CD4-positive, alpha-beta T cell treated with Interleukin-15 for 1 hour (primary cell): ENCODE measurements around the gene BMAL1.
"Not testable (repeated sequence)": the region's sequence is repeated elsewhere in the genome, so short reads cannot be mapped to it uniquely, and the experiment has no call there.

Experiments used
- DNase-seq: peaks from one replicate; pipeline ENCODE4 v3.0.0-alpha.2; 2020

BMAL1 gene

GRCh38 chr11:13277768-13278608, at the start of gene BMAL1:
Gene BMAL1, plus strand, starts transcription at chr11:13277790. Its CDS starts 76,519 bp downstream, at chr11:13354309.
- peak; percentile 50 for DNase-seq

- no peak for DNase-seq
Measured at GRCh38 chr11:13228572-13228971, 49.0 kb upstream of the BMAL1 start.

DNA sequence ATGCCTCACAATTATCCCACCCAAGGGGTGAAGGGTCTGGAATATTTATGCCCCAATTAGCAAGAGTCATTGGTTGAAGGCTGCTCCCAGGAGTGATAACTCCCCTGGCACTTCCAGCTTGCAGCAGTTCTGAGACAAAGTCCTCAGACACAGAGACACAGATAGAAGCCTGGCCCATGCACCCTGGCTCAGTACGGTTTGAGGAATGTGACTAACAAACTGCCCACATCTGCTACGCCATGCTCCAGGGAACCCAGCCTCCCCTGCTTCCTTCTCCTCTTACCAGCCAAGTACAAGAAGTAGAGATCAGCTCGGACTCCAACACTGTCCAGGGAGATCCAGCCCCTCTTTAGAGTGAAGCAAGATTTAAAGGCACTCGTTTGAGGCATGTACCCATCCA, 48.5 kb upstream of the BMAL1 start:
- no peak for DNase-seq

GRCh38 chr11:13229711-13230318, 47.8 kb upstream of the BMAL1 start:
- no peak for DNase-seq

DNA sequence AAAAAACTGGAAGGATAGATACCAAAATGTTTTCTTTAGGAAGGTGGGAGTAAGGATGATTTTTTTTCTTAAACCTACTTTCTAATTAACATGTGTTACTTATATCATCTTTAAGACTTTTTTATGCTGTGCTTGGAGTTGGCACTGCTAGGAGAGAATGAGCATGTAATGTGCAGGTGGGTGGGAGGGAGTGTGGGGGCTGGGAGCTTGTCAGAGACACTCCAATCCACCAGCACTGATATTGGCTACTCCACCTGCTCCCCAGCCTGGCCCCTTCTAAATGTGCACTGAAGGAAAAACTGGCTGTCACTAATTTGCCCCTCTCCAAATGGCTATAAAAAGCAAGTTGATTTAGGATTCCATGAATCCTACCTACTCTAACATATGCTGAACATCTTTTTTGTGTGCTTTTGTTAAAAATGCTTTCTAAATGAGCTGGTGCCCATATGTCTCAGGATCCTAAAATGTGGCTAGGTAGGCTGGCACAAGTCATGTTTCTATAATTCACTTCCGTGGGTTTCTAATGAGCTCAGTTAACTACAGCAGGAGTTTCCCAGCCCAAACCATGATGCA, 44.3 kb upstream of the BMAL1 start:
- no peak for DNase-seq

DNA sequence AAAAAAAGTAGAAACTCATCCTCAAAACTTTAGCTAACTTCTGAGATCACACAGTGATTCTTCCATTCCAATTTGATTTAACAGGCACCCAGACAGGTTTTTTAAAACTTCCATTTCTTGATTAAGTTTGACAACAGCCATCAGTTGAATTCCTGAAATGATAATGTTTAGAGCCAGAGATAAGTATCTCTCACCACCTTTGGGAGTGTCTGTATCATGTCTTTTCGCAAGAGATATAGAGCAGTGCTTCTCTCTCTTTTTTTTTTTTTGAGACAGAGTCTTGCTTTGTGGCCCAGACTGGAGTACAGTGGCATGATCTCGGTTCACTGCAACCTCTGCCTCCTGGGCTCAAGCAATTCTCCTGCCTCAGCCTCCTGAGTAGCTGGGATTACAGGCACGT, 41.7 kb upstream of the BMAL1 start:
- no peak for DNase-seq

DNA sequence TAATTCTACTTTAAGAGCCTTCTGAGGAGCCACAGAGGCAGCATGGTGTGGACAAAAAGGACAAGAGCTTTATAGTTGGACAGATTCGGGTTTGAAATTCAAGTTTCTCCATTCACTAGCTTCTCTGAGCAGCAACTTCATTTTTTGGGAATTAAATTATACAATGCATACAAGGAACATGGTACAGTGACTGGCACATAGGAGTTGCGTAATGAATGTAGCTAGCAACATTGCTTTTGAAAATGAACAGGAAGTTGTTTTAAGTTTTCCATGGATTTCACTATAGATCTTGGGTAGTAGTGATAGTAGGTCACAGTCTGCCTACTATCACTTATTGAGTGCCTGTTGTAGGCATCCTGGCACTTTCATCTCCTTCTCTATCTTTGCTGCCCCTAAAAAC, 41.0 kb upstream of the BMAL1 start:
- DNase-seq = no peak

GRCh38 chr11:13237761-13238160, 39.8 kb upstream of the BMAL1 start:
- DNase-seq = no peak

DNA sequence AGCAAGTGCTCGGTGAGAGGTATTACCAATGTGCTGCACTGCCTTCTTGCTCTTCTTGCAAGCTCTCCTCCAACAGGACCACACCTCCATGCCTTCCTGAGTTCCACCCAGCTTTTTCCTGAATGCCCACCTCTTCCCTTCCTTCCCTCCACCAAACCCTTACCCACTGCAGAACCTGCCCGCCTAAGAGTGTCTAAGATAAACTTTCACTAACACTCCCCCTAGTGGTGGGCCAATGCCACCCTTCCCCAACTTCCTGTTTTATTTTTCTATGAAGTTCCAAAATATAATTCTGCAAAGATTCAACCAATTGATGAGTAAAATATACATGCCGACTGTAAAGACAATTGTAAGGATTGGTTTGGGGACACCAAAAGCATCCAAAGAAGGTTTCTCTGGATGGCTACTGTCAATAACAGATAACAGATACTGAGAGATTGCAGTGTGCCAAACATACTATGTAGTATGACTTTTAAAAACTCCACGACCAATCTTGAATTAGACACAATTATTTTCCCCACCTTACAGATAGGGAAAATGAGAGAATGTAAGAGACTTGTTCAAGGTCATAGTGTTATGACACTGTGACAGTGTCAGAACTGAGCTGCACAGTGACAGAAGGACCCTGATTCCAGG, 38.6 kb upstream of the BMAL1 start:
- peak; percentile 30 for DNase-seq

DNA sequence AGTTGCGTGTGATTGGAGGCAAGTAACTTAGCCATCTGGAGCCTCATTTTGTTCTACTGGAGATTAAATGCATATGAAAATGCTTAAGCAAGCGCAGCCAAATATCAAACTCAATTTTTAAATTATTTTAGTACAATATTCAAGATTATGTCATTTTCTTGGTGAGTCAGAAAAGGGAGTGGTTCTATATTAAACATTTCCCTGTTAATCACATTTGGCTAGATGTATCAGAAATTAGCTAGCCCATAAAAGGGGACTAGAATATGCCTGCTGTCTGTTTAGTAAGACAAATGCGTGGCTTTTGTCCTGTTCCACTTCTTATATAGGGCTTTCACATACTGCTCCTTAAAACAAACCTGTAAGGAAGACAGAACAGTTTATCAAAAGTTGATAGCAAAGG, 35.0 kb upstream of the BMAL1 start:
- no peak for DNase-seq

DNA sequence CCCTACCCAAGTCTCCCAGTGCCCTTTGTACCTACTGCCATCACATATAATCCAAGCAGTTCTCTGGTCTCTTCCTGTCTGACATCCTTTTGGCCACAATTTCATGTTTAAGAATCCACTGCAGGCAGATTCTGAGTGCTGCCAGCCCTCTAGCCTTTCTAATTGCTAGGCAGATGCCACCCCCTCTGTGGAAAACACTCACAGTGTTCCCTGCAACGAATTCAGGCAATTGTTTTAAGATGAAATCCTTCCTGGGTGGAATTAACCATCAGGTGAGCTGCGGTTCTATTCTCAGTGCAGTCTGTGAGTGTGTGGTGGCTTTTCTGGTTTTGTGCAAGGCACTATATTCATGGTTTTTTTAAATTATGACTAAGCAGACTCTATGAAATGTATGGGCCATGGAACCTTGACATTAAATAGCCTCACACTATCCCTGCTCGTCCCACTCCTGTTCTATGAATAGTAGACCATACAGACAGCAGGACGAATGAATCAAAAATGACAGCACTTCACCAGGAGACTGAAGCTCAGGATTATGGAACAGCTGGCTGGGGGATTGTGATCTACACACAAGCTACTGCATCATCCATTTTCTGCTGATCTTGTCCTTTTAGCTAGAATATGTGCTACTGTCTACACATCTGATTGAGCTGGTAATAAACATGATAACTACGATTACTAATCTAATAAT, 29.8 kb upstream of the BMAL1 start:
- no peak for DNase-seq

DNA sequence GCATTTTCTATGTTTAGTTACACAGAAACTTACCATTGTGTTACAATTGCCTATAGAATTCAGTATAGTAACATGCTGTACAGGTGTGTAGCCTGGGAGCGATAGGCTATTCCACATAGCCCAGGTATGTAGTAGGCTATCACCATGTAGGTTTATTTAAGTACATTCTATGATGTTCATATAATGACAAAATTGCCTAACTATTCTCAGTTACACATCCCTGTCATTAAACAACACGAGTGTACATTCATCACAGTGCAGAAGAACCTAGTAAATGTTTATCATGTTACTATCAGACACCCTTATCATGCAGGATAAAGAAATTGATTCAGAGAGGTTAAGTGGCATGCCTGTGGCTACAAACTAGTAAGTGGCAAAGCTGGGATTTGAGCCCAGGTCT, 28.4 kb upstream of the BMAL1 start:
- no peak for DNase-seq

DNA sequence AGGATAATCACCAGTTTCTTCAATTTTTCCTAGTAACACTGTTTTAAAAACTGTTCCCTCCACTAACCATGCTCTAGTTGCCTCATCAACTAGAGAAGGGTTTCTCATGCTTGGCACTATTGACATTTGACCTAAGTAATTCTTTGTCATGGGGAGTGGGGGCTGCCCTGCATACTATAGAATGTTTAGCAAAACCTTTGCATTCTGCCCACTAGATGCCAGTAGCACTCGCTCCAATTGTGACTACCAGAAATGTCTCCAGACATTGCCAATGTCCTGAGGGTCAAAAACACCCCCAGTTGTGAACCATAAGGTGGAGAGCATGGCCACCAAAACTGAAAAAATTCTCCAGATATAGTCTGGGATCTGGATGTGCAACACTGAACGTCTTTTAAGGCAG, 27.6 kb upstream of the BMAL1 start:
- no peak for DNase-seq

DNA sequence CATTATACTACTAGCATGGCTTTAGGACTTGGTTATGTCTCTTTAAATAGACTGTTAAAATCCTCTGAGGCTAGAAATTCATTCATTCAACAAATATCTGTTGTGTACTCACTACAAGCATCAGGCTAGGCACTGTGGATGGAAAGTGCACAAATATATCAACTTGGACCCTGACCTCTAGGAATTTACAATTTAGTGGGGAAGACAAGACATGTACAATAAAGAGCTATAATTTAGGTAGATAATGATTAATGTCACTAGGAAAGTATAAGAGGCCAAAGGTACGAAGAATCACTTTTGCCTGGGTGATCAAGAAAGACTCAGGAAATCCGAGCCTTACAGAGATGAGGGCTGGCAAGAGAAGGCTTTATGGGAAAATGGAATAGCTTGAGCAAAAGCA, 25.6 kb upstream of the BMAL1 start:
- DNase-seq = no peak

DNA sequence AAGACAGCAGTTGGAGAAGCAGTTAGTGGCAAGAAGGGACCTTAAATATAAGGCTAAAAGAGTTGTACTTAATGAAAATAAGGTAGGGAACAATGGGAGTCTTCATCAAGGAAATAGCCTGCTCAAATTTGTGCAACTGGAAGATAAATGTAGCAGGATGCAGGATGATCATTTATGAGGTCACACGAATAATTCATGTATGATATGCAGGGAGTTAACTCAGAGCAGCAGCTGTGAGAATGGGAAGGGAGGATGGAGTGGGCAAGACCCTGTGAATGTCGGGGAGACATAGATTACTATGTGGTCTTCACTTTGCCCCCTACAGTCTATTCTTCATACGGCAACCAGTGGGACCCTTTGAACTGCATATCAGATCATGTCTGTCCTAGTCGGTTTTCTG, 25.2 kb upstream of the BMAL1 start:
- DNase-seq = no peak

DNA sequence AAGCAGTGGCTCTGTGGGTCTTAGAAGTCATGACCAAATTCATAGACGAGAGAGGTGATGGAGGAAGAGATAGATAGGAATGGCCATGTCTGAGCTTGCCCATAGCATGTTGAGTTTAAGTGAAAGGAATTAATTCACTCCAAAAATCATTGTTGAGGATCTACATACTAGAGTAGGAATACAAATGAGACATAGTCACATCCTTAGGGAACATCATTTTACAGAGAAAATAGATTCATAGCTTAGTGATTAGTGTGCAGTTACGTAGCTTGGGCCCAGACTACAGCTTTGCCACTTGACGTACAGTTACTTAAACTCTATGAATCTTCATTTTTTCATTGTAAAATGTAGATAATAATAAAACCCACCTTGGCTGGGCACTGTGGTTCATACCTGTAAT, 21.4 kb upstream of the BMAL1 start:
- no peak for DNase-seq

GRCh38 chr11:13258061-13258460, 19.5 kb upstream of the BMAL1 start:
- DNase-seq = not testable (repeated sequence)

DNA sequence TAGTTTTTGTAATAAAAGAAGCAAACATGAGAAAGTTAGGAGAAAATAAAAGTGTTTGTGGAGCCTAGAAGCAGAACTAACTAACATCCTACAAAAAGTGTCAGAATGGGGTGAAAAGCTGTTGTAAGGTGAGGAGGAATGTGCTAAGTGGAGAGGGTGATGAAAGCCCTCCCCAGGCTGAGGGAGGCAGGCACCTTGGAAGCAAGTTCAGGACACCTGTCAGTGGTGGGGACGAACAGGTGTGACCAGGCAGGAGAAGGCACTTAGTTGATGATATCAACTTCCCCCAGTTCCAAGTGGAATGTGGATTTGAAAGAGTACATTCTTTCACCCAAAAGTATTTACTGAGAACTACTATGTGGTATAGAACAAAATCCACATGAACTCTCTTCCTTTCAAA, 18.7 kb upstream of the BMAL1 start:
- DNase-seq = no peak

DNA sequence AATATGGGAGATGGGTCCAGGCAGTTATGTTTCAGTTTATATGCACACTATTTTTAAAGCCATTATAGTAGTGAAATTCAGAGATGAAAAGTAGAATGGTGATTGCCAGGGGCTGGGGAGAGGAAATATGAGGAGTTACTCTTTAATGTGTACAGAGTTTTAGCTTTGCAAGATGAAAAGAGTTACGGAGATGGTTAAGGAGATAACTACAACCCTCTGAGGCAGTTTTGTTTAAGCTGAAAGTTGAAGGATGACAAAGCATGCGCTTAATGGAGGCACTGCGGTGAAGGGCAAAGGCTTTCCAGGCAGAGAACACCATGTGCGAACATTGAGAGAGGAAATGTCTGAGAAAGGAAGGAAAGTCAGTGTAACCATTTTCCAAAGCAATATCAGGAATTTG, 18.2 kb upstream of the BMAL1 start:
- no peak for DNase-seq

- no peak for DNase-seq
Measured at GRCh38 chr11:13260201-13260962, 17.2 kb upstream of the BMAL1 start.

- DNase-seq = no peak
Measured at GRCh38 chr11:13260963-13261588, 16.5 kb upstream of the BMAL1 start.

DNA sequence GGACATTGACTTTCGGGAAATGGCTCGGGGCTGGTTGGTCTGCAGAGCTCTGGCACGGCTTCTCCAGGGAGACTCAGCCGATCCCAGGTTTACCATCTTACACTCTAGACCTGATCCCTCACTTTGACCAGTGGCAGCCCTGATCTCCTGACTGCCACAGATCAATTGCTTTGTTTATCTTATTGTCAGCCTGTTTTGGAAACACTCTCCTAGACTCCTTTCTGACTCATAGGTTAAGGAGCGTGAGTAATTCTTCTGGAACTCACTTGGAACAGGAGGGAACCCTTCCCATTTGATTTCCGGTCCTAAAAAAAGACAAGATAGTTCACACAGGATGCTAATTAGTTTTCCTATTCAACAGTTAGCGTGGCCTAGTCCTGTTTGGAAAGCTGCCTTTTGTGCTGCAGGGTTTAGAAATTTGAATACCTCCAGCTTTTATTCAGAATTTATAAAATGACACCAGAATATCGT, 16.0 kb upstream of the BMAL1 start:
- DNase-seq = no peak
